Mucosa of descending colon (tissue), 3 donors: ENCODE results near the gene FAM193A. TPM values are rescaled to one million over a fixed set of nuclear protein-coding genes. Genes with fewer than 3 reads are reported as not detected.
"Not testable (repeated sequence)": the region's sequence is repeated elsewhere in the genome, so short reads cannot be mapped to it uniquely, and the experiment has no call there.

Experiments used
- ATAC-seq: fragments of 200-7000 bp; cut with Tn5 transposase; one replicate; pipeline ENCODE4 v1.9.1; 2020; ENCODE audit warnings: mild to moderate bottlenecking, moderate library complexity
- DNase-seq, 3 donors: peaks; one replicate each; pipeline ENCODE4 v3.0.0-alpha.2; 2020
- H3K36me3 ChIP-seq: fragments of 200-600 bp; one replicate; pipeline ENCODE4 v1.8.0; 2021; ENCODE audit warnings: low read depth, mild to moderate bottlenecking
- H3K4me1 ChIP-seq: fragments of 200-600 bp; one replicate; pipeline ENCODE4 v1.8.0; 2021; ENCODE audit warnings: low read depth, mild to moderate bottlenecking
- H3K4me3 ChIP-seq: fragments of 200-600 bp; one replicate; pipeline ENCODE4 v1.8.0; 2021; ENCODE audit warnings: mild to moderate bottlenecking
- H3K9me3 ChIP-seq: fragments of 200-600 bp; one replicate; pipeline ENCODE4 v1.8.0; 2021; ENCODE audit warnings: mild to moderate bottlenecking
- intact Hi-C, 2 donors: fragments of 100-400 bp; cut with DNase I in 1 of 2; cut with micrococcal nuclease in 1 of 2; formaldehyde crosslinking; loops; one replicate each; pipeline versions ENCODE4 v1.11.0 to v1.11.1; 2022; cut with DNase I, micrococcal nuclease
- total RNA-seq, 3 donors: library from RNA; stranded (reverse); fragmentation: NEBNext Ultra II Directional in 2 of 3; extraction: Animal tissue kit (Norgen Biotek cat#: 25700) in 2 of 3; gene quantifications; one replicate each; pipeline versions ENCODE4 v1.2.1 to v1.2.4, GENCODE V29; 2021 to 2023
- TF ChIP-seq, protein P1 (sequence below): fragments of 200-600 bp; IDR thresholded peaks from one replicate; pipeline ENCODE4 v1.8.0; 2022; ENCODE audit warnings: antibody characterized with exemption, mild to moderate bottlenecking
- donor health status: DM: no; HTN: no; CAD: no; lungs with moderate emphysema.
- donor health status: DM: no; HTN: no; CAD: no.
- donor health status: DM: no; HTN: yes; CAD: no.

The FAM193A gene
- total RNA-seq, 3 donors from 2014 or later: 26.7 to 35.2 (median 28.6) TPM

DNA sequence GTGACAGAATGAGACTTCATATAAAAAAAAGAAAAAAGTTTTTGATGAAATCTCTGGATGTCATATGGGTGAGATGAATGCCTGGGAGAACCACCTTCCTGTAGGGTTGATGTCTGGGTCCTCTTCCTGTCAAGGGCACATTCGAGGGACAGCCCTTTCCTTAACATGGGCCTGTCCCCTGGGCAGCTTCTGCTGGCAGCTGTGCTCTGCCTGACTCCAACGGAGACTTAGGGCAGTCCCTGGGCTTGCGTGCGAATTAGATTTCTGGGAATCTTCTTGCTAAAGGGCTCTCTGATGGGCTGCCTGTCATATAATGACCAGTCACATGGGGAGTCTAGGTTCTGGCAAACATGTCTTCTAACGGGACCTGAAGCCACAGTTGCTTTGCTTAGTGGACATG, 179.0 kb downstream of the FAM193A start:
- H3K9me3 ChIP-seq: no peaks in the 10 kb centered on the region
- no peaks in the 10 kb centered on the region for H3K4me1 ChIP-seq
- intact Hi-C loops: no loop called here
- DNase-seq (no peak), ATAC-seq (no peak)
- H3K4me3 ChIP-seq: no peak overlapping the region
- TF ChIP-seq, protein P1, sequence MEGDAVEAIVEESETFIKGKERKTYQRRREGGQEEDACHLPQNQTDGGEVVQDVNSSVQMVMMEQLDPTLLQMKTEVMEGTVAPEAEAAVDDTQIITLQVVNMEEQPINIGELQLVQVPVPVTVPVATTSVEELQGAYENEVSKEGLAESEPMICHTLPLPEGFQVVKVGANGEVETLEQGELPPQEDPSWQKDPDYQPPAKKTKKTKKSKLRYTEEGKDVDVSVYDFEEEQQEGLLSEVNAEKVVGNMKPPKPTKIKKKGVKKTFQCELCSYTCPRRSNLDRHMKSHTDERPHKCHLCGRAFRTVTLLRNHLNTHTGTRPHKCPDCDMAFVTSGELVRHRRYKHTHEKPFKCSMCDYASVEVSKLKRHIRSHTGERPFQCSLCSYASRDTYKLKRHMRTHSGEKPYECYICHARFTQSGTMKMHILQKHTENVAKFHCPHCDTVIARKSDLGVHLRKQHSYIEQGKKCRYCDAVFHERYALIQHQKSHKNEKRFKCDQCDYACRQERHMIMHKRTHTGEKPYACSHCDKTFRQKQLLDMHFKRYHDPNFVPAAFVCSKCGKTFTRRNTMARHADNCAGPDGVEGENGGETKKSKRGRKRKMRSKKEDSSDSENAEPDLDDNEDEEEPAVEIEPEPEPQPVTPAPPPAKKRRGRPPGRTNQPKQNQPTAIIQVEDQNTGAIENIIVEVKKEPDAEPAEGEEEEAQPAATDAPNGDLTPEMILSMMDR: no peak
- H3K36me3 ChIP-seq: peaks cover 4% of the 10 kb centered on the region

DNA sequence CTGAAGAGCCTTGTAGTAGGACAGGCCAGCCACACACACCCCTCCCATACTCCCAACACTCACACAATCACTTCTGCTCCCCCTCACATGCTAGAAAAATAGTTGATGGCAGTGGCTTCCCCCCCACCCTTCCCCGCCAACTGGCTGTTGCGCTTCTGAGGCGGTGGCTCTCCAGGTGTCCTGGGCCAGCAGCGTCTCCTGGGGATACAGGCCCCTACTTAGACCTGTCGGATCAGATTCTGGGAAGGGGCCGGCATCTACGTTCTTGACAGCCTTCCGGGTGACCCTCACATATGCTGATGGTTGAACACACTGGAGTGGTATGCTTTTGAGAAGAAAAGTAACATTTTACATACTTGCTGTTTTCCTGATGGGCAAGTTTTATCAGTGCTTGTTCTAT, 179.8 kb downstream of the FAM193A start:
- DNase-seq (no peak), ATAC-seq (no peak)
- H3K4me3 ChIP-seq: no peak overlapping the region
- TF ChIP-seq, protein P1: no peak
- no peaks in the 10 kb centered on the region for H3K9me3 ChIP-seq
- H3K4me1 ChIP-seq: no peaks in the 10 kb centered on the region
- intact Hi-C loops: no loop called here
- H3K36me3 ChIP-seq: peaks cover 4% of the 10 kb centered on the region

DNA sequence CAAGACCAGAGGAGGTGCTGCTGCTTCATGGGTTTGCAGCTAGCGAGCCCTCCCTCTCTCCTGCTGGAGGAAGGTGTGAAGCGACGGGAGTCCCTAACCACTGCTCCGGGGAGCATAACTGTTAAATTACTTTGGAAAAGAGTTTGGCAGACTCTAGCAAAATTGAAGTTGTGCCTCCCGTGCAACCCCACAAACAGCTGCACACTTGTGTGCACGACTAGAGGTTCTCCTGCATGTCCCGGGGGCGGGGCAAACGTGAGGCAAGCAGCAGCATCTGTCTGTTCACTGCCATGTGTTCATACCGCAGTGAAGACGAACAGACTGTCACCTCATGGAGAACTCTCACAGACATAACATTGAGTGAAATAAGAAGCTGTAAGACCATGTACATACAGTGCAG, 185.1 kb downstream of the FAM193A start:
- no peak for ATAC-seq
- DNase-seq: no peak
- TF ChIP-seq, protein P1: no peak
- H3K4me1 ChIP-seq: no peaks in the 10 kb centered on the region
- intact Hi-C loops: no loop called here
- H3K4me3 ChIP-seq: no peak overlapping the region
- peaks cover 2% of the 10 kb centered on the region for H3K36me3 ChIP-seq
- no peaks in the 10 kb centered on the region for H3K9me3 ChIP-seq

DNA sequence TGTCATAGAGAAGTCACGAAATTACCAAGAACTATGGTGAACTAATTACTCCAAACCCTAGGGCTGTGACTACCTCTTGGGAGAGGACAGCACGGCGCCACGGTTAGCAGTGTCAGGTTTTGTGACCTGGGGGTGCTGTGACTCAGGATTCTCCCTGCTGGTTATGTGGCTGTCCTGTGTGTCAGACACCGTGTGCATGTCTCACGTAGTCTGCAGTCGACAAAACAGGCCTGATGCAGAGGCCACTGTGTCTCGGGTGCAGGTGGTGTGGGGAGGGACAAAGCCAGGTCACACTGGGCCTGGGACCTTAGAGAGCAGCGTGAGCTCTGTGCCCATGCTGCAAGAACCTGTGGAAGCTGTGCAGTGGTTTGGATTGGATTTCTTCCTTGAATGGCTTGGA, 185.6 kb downstream of the FAM193A start:
- TF ChIP-seq, protein P1: no peak
- no peak for ATAC-seq
- Histone ChIP-seq H3K9me3 (no peaks in the 10 kb centered on the region), H3K4me1 (no peaks in the 10 kb centered on the region), H3K4me3 (no peak overlapping the region), H3K36me3 (no peaks in the 10 kb centered on the region)
- intact Hi-C loops: no loop called here
- DNase-seq: no peak

DNA sequence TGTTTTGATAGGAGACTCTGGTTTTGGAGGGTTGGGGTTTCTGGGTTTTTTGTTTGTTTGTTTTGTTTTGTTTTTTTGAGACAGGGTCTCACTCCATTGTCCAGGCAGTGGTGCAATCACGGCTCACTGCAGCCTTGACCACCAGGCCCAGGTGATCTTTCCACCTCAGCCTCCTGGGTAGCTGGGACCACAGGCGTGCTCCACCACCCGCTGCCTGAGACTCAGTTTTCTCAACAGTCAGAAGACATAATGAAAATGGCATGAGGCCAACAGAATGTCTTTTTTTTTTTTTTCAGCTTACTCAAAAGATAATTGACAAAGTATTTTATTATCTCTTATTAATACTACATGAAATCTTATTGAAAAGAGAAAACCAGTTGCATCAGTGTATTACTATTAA, 187.3 kb downstream of the FAM193A start:
- TF ChIP-seq, protein P1: no peak
- Histone ChIP-seq H3K36me3 (no peaks in the 10 kb centered on the region), H3K4me3 (no peak overlapping the region), H3K4me1 (no peaks in the 10 kb centered on the region), H3K9me3 (no peaks in the 10 kb centered on the region)
- DNase-seq (no peak), ATAC-seq (no peak)
- intact Hi-C loops: no loop called here

DNA sequence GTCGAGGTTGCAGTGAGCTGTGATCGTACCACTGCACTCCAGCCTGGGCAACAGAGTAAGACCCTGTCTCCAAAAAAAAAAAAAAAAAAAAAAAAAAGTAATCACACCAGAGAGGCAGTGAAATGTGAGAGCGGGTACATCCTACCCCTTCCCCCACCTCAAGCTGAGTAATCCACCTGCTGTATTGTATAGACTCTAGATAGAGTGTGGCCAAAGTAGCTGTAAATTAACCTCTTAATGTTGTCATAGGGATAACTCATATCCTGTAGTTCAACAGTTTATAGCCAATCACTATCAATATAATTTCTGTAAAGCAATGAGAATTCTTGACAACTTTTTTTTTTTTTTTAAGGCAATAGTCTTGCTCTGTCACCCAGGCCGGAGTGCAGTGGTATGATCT, 188.9 kb downstream of the FAM193A start:
- Histone ChIP-seq H3K36me3 (no peaks in the 10 kb centered on the region), H3K4me1 (no peaks in the 10 kb centered on the region), H3K4me3 (no peak overlapping the region), H3K9me3 (no peaks in the 10 kb centered on the region)
- intact Hi-C loops: no loop called here
- no peak for ATAC-seq
- DNase-seq: no peak
- TF ChIP-seq, protein P1: no peak

DNA sequence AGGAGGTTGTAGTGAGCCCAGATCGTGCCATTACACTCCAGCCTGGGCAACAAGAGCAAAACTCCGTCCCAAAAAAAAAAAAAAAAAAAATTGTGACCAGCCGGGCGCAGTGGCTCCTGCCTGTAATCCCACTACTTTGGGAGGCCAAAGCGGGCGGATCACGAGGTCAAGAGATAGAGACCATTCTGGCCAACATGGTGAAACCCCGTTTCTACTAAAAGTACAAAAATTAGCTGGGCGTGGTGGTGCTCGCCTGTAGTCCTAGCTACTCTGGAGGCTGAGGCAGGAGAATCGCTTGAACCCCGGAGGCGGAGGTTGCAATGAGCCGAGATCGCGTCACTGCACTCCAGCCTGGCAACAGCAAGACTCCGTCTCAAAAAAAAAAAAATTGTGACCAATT, 190.4 kb downstream of the FAM193A start:
- ATAC-seq: not testable (repeated sequence)

More for the DNA sequence above, 190.4 kb downstream of the FAM193A start:
- H3K4me1 ChIP-seq, intact Hi-C loops, DNase-seq, H3K4me3 ChIP-seq, H3K9me3 ChIP-seq, H3K36me3 ChIP-seq: not testable (repeated sequence)
